Upper lobe of left lung (tissue), 6 donors: ENCODE measurements around the gene ADSS1. TPM values are rescaled to one million over a fixed set of nuclear protein-coding genes. Genes with fewer than 3 reads are reported as not detected.

Source experiments
- ATAC-seq, 2 donors: fragments of 200-7000 bp; cut with Tn5 transposase; one replicate each; pipeline ENCODE4 v1.9.1; 2022; ENCODE audit warnings: mild to moderate bottlenecking in 2 of 2, moderate library complexity in 2 of 2; ENCODE audit not compliant: low FRiP score in 2 of 2
- DNase-seq, 2 donors: peaks; one replicate each; pipeline ENCODE4 v3.0.0-alpha.2; 2019 to 2020
- H3K27ac ChIP-seq, 4 donors: fragments of 200-600 bp; sonication (generic); one replicate each; pipeline ENCODE4 v1.5.1; 2016 to 2019
- H3K27me3 ChIP-seq, 4 donors: fragments of 200-600 bp; sonication (generic); one replicate each; pipeline ENCODE4 v1.5.1; 2017 to 2019
- H3K36me3 ChIP-seq, 4 donors: fragments of 200-600 bp; sonication (generic); one replicate each; pipeline ENCODE4 v1.5.1; 2016 to 2019
- H3K4me1 ChIP-seq, 4 donors: fragments of 200-600 bp; sonication (generic); one replicate each; pipeline ENCODE4 v1.5.1; 2018 to 2019
- H3K4me3 ChIP-seq, 4 donors: fragments of 200-600 bp; sonication (generic); one replicate each; pipeline ENCODE4 v1.5.1; 2017 to 2019; ENCODE audit warnings: mild to moderate bottlenecking in 2 of 4, moderate library complexity in 1 of 4
- H3K9me3 ChIP-seq, 4 donors: fragments of 200-600 bp; sonication (generic); one replicate each; pipeline ENCODE4 v1.5.1; 2018 to 2019
- EP300 ChIP-seq, 4 donors: sonication (generic); formaldehyde crosslinking; IDR thresholded peaks; one replicate each; pipeline ENCODE4 v1.5.1; 2017; ENCODE audit warnings: antibody characterized with exemption in 4 of 4, control low read depth in 2 of 4
- POLR2A ChIP-seq, 4 donors: fragments of 450-650 bp; IDR thresholded peaks; one replicate each; pipeline ENCODE4 v1.5.1; 2016 to 2017; ENCODE audit warnings: antibody characterized with exemption in 4 of 4, mild to moderate bottlenecking in 2 of 4
- POLR2AphosphoS5 ChIP-seq, 2 donors: sonication (generic); formaldehyde crosslinking; IDR thresholded peaks; one replicate each; pipeline ENCODE4 v1.5.1; 2017; ENCODE audit warnings: antibody characterized with exemption in 2 of 2
- WGBS, 2 donors: methylation state at CpG; one replicate each; pipeline ENCODE4 v1.1.5; 2017 to 2018; 5-methylcytosine and 5-hydroxymethylcytosine counted together
- total RNA-seq, 6 donors: library from RNA; depleted of rRNA in 4 of 6; stranded (reverse); fragments of >200 nt in 4 of 6; gene quantifications; one replicate each; pipeline versions ENCODE4 v1.1.0 to v1.2.1, GENCODE V29; 2016 to 2021
- TF ChIP-seq, protein P1 (sequence below), 6 experiments: fragments of 450-650 bp in 4 of 6; fragments of 200-600 bp in 2 of 6; sonication (generic) in 2 of 6; IDR thresholded peaks; one replicate each; pipeline ENCODE4 v1.5.1; 2016 to 2019; ENCODE audit warnings: antibody characterized with exemption in 6 of 6
- donor health status: DM: no; HTN: no; CAD: no; lungs with moderate emphysema.
- donor health status: DM: no; HTN: yes; CAD: no; lungs with severe emphysema.

ADSS1 gene
- total RNA-seq, 6 donors from 2014 or later, result 4.9 to 34.6 (median 6.2) TPM

DNA sequence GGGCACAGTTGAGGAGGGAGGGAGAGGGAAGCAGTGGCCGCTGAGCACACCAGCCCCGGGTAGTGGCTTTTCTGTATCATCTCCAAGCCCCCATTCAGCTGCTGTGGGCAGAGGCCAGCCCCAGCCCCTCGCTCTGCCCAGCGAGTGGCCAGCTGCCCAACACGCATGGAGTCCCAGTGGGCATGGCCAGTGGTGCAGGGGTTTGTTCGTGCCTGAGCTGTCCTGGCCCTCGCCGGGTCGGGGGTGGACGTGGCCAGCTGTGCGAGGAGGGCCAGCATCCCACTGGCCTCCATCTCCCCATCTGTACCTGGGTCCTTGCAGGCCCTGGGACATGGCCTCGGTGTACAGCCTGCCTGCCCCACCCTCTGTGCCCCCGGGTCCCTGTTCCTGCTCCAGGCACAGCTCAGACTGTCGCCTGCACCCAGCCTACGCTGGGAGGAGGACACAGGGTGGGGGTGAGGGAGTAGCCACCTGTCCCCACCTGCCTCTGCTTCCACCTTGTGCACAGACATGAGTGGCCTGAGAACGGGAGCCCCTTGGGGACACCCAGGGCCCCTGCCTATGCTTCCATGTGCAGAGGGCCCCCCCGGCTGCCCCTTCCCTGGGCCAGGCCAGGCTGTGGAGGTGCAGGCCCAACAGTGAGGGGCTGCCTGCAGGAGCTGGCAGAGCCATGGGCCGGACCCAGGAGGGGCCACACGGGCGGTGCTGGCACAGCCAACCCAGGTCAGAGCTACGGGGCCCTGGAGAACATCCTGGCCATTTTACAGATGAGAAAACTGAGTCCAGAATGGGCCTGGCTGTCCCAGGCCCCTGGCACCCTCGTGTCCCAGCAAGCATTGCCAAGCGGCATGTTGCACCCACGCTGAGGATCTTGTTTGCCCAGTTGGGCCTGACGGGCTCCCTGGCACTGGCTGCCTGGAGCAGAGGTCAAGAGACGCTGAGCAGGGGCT is 30.3 kb upstream of the ADSS1 start:
- DNase-seq (peak in 1 of 2 donors; percentile 80), ATAC-seq (no peak)
- TF ChIP-seq, protein P1, sequence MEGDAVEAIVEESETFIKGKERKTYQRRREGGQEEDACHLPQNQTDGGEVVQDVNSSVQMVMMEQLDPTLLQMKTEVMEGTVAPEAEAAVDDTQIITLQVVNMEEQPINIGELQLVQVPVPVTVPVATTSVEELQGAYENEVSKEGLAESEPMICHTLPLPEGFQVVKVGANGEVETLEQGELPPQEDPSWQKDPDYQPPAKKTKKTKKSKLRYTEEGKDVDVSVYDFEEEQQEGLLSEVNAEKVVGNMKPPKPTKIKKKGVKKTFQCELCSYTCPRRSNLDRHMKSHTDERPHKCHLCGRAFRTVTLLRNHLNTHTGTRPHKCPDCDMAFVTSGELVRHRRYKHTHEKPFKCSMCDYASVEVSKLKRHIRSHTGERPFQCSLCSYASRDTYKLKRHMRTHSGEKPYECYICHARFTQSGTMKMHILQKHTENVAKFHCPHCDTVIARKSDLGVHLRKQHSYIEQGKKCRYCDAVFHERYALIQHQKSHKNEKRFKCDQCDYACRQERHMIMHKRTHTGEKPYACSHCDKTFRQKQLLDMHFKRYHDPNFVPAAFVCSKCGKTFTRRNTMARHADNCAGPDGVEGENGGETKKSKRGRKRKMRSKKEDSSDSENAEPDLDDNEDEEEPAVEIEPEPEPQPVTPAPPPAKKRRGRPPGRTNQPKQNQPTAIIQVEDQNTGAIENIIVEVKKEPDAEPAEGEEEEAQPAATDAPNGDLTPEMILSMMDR (IDR thresholded peaks at IDR 0.05), result no peak
- TF ChIP-seq EP300 (IDR thresholded peaks at IDR 0.05) (no peak), POLR2A (IDR thresholded peaks at IDR 0.05) (no peak), POLR2AphosphoS5 (IDR thresholded peaks at IDR 0.05) (no peak)
- Histone ChIP-seq H3K27me3 (no peaks in the 10 kb centered on the region), H3K27ac (peak overlapping the region; percentile 62 to 88 (median 76)), H3K4me3 (no peak overlapping the region), H3K4me1 (peaks cover 80 to 97% (median 87%) of the 10 kb centered on the region in 4 donors), H3K36me3 (peaks cover 0 to 22% (median 7%) of the 10 kb centered on the region in 4 donors), H3K9me3 (no peaks in the 10 kb centered on the region)
- WGBS, 2 donors, result 80 to 87% methylated on average over 2 to 19 of the region's 26 CpGs

DNA sequence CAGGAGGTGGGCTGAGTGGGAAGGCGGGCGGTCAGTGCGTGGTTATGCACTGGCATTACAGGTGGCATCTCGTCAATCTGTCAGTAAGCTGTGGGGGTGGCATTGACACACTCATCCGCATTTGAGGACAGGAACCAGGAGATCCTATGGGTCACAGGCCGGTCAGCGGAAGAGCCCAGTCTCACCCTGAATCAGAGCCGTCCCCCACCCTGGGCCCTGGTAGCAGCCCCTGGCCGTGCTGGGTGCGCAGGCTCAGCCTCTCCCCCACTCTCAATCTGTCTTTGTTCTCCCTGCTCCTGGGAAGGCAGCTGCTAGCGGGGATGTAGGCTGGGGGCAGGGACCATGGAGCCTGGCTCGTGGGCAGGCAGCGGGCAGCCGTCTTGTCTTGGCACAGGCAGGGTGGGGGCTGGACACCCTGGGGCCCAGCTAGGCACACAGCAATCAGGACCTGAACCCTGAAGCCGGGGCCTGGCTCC is 29.5 kb upstream of the ADSS1 start:
- DNase-seq (peak in 1 of 2 donors; percentile 61), ATAC-seq (no peak)
- Histone ChIP-seq H3K27me3 (no peaks in the 10 kb centered on the region), H3K4me3 (no peak overlapping the region), H3K9me3 (no peaks in the 10 kb centered on the region), H3K36me3 (peaks cover 0 to 22% (median 7%) of the 10 kb centered on the region in 4 donors), H3K4me1 (peaks cover 82 to 99% (median 89%) of the 10 kb centered on the region in 4 donors), H3K27ac (peak overlapping the region; percentile 62 to 88 (median 76))
- WGBS, 2 donors, result 68% methylated on average over 11 of the region's 15 CpGs; no CpG with 5 or more reads in 1 of the 2 donors
- TF ChIP-seq POLR2AphosphoS5 (IDR thresholded peaks at IDR 0.05) (no peak), POLR2A (IDR thresholded peaks at IDR 0.05) (no peak), EP300 (IDR thresholded peaks at IDR 0.05) (no peak)
- TF ChIP-seq, protein P1 (IDR thresholded peaks at IDR 0.05), result no peak

DNA sequence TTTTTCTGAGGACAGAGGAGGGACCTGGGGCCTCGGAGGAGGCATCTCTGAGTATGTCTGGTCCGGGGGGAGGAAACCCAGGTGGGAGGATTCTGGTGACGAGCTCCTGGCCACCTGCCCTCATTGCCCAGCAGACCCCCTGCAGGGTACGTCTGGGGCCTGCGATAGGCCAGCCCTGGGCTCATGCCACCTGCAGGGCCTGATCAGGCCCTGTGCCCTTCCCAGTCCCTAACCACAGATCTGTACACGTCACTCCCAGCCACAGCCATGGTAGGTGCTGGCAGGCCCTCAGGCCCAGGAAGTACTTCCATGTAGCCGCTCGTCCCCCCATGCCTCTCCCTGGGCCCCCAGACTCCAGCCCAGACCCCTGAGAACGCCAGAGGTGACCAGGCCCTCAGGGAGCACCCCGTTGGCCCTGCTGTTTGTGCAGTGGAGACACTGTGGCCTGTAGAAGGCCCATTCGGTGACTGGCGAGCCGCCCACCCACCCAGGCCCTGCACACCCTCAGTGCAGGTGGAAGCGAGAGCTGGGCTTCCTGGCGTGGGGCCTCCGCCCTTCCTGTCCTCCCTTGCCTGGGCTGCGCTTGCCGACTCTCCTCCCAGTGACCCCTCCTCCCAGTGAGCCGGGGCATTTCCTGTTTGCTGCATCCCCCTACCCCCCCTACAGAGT is 28.9 kb upstream of the ADSS1 start:
- Histone ChIP-seq H3K4me3 (no peak overlapping the region), H3K4me1 (peaks cover 85 to 100% (median 92%) of the 10 kb centered on the region in 4 donors), H3K36me3 (peaks cover 0 to 22% (median 7%) of the 10 kb centered on the region in 4 donors), H3K27me3 (no peaks in the 10 kb centered on the region), H3K27ac (peak overlapping the region; percentile 62 to 88 (median 76)), H3K9me3 (no peaks in the 10 kb centered on the region)
- TF ChIP-seq POLR2AphosphoS5 (IDR thresholded peaks at IDR 0.05), result no peak
- TF ChIP-seq, protein P1 (IDR thresholded peaks at IDR 0.05), result no peak
- no peak for TF ChIP-seq EP300 (IDR thresholded peaks at IDR 0.05)
- TF ChIP-seq POLR2A (IDR thresholded peaks at IDR 0.05), result no peak
- DNase-seq, result peak in 1 of 2 donors; percentile 83
- 47 to 56% methylated on average over 7 to 8 of the region's 19 CpGs for WGBS, 2 donors
- no peak for ATAC-seq

DNA sequence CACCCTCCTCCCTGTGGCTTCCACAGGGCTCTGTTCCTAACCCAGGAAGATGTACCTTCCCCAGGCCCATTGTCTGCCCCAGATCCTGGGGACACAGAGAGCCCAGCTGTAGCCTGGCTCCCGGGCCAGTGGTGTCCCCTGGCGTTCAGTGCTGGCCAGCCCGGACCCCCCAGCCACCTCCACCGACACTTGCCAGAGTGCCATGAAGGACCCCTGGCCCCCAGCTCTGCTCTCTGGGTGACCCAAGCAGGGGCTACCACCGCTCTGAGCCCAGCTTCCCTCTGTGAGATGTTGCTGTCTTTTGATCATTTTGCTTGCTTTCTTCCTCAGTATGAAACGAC is 28.4 kb upstream of the ADSS1 start:
- Histone ChIP-seq H3K27me3 (no peaks in the 10 kb centered on the region), H3K9me3 (no peaks in the 10 kb centered on the region), H3K27ac (peak overlapping the region; percentile 62 to 88 (median 76)), H3K36me3 (peaks cover 0 to 22% (median 7%) of the 10 kb centered on the region in 4 donors), H3K4me3 (no peak overlapping the region), H3K4me1 (peaks cover 80 to 98% (median 88%) of the 10 kb centered on the region in 4 donors)
- ATAC-seq, result no peak
- TF ChIP-seq, protein P1 (IDR thresholded peaks at IDR 0.05), result peak in 3 of 6 experiments; percentile 10 to 46 (median 24)
- TF ChIP-seq POLR2AphosphoS5 (IDR thresholded peaks at IDR 0.05), result no peak
- WGBS, 2 donors, result 39 to 45% methylated on average over 6 of the region's 6 CpGs
- peak in 1 of 2 donors; percentile 59 for DNase-seq
